Gastroesophageal sphincter (tissue), 4 donors: Measurements from ENCODE around the gene XRCC3. TPM values are rescaled to one million over a fixed set of nuclear protein-coding genes. Genes with fewer than 3 reads are reported as not detected.

Experiments used
- ATAC-seq: fragments of 150-250 bp; one replicate; pipeline ENCODE4 v1.9.1; 2016; ENCODE audit warnings: mild to moderate bottlenecking, moderate library complexity
- H3K27ac ChIP-seq, 4 donors: fragments of 200-600 bp; sonication (generic) in 3 of 4; 1 replicate in 3 of 4; 2 replicates in 1 of 4; pipeline ENCODE4 v1.5.1; 2016 to 2019
- H3K27me3 ChIP-seq: fragments of 200-600 bp; sonication (generic); one replicate; pipeline ENCODE4 v1.5.1; 2019
- H3K36me3 ChIP-seq, 2 donors: fragments of 200-600 bp; sonication (generic); one replicate each; pipeline ENCODE4 v1.5.1; 2019; ENCODE audit warnings: control low read depth in 1 of 2
- H3K4me1 ChIP-seq, 3 donors: fragments of 200-600 bp; sonication (generic); 1 replicate in 2 of 3; 2 replicates in 1 of 3; pipeline ENCODE4 v1.5.1; 2016 to 2019; ENCODE audit warnings: control low read depth in 2 of 3
- H3K4me3 ChIP-seq, 2 donors: fragments of 200-600 bp; sonication (generic); one replicate each; pipeline ENCODE4 v1.5.1; 2019; ENCODE audit warnings: mild to moderate bottlenecking in 1 of 2, moderate library complexity in 1 of 2
- H3K9me3 ChIP-seq, 3 donors: fragments of 200-600 bp; sonication (generic); one replicate each; pipeline ENCODE4 v1.5.1; 2017 to 2019; ENCODE audit warnings: control low read depth in 2 of 3
- EP300 ChIP-seq: sonication (generic); formaldehyde crosslinking; IDR thresholded peaks from one replicate; pipeline ENCODE4 v1.6.1; 2017; ENCODE audit warnings: antibody characterized with exemption, mild to moderate bottlenecking
- POLR2A ChIP-seq, 2 donors: fragments of 450-650 bp; IDR thresholded peaks; one replicate each; pipeline ENCODE4 v1.6.1; 2017; ENCODE audit warnings: antibody characterized with exemption in 2 of 2, mild to moderate bottlenecking in 2 of 2, moderate library complexity in 1 of 2
- POLR2AphosphoS5 ChIP-seq: sonication (generic); formaldehyde crosslinking; IDR thresholded peaks from one replicate; pipeline ENCODE4 v1.6.1; 2017; ENCODE audit warnings: antibody characterized with exemption
- WGBS, 2 donors: methylation state at CpG; one replicate each; pipeline ENCODE4 v1.1.5; 2018; ENCODE audit warnings: low coverage in 1 of 2; 5-methylcytosine and 5-hydroxymethylcytosine counted together
- total RNA-seq, 4 donors: library from RNA; depleted of rRNA; stranded (reverse); fragments of >200 nt; gene quantifications; one replicate each; pipeline ENCODE4 v1.1.0, GENCODE V29; 2016
- TF ChIP-seq, protein P1 (sequence below), 4 experiments: fragments of 200-600 bp in 2 of 4; fragments of 450-650 bp in 2 of 4; sonication (generic) in 1 of 4; IDR thresholded peaks; one replicate each; pipeline ENCODE4 v1.5.1; 2017 to 2019; ENCODE audit warnings: antibody characterized with exemption in 4 of 4, mild to moderate bottlenecking in 2 of 4, moderate library complexity in 2 of 4

XRCC3 gene
- total RNA-seq, 4 donors from 2014 or later, result 1.2 to 7.8 (median 3.6) TPM

DNA sequence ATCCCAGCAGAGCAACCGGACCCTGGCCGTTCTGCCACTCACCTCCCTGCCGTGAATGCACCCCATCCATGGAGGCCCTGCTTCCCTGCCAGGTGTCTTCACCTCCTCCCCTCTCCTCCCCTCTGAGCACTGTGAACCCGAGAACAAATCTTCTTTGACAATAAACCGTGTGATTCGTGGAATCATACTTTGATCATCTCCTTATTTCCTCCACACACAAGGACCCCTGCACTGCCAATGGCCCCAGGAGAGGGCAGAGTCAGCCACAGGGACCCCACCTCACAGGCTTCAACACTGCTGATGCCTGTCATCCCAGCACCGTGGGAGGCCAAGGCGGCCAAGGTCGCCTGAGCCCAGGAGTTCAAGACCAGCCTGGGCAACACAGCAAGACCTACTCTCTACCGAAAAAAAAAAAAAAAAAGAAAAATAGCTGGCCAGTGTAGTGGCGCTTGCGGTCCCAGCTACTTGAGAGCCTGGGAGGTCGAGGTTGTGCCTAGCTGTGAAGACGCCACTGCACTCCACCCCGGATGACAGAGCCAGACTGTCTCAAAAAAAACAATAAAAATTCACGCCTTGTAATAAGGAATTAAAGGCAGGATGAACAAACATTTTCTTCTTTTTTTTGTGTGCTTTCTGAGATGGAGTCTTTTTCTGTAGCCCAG, 1.1 kb downstream of the XRCC3 start:
- ATAC-seq, result no peak
- Histone ChIP-seq H3K4me3 (peak overlapping the region in 1 of 2 donors; percentile 99), H3K27ac (peak overlapping the region in 1 of 4 donors; percentile 68), H3K9me3 (no peaks in the 10 kb centered on the region), H3K27me3 (no peaks in the 10 kb centered on the region), H3K4me1 (peaks cover 0 to 82% (median 37%) of the 10 kb centered on the region in 3 donors), H3K36me3 (no peaks in the 10 kb centered on the region)
- 59 to 70% methylated on average over 11 to 12 of the region's 16 CpGs for WGBS, 2 donors
- no peak for TF ChIP-seq POLR2AphosphoS5
- TF ChIP-seq, protein P1, sequence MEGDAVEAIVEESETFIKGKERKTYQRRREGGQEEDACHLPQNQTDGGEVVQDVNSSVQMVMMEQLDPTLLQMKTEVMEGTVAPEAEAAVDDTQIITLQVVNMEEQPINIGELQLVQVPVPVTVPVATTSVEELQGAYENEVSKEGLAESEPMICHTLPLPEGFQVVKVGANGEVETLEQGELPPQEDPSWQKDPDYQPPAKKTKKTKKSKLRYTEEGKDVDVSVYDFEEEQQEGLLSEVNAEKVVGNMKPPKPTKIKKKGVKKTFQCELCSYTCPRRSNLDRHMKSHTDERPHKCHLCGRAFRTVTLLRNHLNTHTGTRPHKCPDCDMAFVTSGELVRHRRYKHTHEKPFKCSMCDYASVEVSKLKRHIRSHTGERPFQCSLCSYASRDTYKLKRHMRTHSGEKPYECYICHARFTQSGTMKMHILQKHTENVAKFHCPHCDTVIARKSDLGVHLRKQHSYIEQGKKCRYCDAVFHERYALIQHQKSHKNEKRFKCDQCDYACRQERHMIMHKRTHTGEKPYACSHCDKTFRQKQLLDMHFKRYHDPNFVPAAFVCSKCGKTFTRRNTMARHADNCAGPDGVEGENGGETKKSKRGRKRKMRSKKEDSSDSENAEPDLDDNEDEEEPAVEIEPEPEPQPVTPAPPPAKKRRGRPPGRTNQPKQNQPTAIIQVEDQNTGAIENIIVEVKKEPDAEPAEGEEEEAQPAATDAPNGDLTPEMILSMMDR (IDR thresholded peaks at IDR 0.05), result no peak
- no peak for TF ChIP-seq POLR2A (IDR thresholded peaks at IDR 0.05)
- no peak for TF ChIP-seq EP300

DNA sequence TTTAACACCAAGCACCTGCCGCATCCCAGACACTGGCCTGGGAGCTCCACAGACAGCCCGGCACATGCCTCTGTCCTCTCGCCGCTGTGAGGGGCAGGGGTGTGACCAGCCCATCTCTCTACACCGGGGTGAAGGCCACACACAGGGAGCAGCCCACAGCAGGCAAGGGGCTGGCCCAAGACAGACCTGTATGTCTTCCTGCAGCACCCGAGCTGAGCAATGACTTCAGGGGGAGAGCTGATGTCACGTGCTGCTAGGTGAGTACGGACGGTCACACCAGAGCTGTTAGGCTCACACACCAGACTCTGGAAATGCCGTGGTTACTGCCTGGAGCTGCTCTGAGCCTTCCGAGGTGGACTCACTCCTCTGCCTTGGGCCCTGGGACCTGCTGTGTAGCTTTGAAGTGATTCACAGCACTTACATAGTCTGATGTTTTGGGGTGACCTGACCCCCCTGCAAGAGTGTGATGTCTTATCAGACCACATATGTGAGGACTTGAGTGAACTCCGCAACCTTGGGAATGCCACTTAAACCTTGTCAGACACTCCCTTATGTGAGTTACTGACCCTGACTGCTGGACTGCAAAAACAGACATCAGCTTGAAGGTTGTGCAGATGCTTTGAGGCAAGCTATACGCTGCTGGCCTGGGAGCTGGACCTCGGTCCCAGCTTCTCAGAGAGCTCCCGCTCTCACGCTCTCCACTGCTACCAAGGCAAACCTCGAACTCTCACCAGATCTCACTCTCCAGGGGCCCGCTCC, 1.8 kb downstream of the XRCC3 start:
- Histone ChIP-seq H3K4me3 (no peak overlapping the region), H3K36me3 (no peaks in the 10 kb centered on the region), H3K4me1 (peaks cover 0 to 82% (median 37%) of the 10 kb centered on the region in 3 donors), H3K27me3 (no peaks in the 10 kb centered on the region), H3K27ac (peak overlapping the region in 1 of 4 donors; percentile 58), H3K9me3 (no peaks in the 10 kb centered on the region)
- TF ChIP-seq, protein P1 (IDR thresholded peaks at IDR 0.05), result no peak
- TF ChIP-seq POLR2A (IDR thresholded peaks at IDR 0.05) (no peak), POLR2AphosphoS5 (no peak), EP300 (no peak)
- no peak for ATAC-seq
- WGBS, 2 donors, result 62 to 90% methylated on average over 2 to 4 of the region's 18 CpGs

DNA sequence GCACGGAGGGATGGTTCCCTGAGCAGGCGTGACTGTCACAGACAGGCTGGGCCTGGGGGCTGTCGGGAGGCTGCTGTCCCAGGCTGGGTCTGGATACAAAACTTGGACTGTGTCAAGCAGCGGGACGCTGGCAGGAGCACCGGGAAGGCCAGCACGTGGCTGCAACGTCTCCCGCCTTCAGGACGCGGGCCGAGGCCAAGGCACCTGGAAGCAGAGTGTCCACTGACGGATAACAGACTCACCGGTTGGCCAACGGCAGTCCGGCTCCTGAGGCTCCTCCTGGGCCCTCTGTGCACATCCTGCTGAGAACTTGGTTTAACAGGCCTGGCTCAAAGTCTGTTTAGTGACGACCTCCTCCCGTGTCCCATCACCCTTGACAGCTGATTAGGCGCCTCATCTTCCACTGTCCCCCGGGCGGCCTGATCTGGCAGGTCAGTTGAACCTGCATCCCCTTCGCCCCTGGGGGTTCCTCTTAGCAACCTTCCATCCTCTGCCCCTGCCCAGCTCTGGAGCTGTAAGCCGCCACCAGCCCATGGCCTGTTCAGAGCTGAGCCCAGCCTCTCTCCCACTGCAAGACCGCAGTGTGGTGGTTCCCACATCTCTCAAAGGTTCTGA, 2.5 kb downstream of the XRCC3 start:
- Histone ChIP-seq H3K4me3 (no peak overlapping the region), H3K4me1 (peaks cover 0 to 82% (median 30%) of the 10 kb centered on the region in 3 donors), H3K36me3 (peaks cover 0 to 5% of the 10 kb centered on the region in 2 donors), H3K27me3 (no peaks in the 10 kb centered on the region), H3K9me3 (no peaks in the 10 kb centered on the region), H3K27ac (peak overlapping the region in 3 of 4 donors; percentile 44 to 64 (median 58))
- WGBS, 2 donors, result 71 to 74% methylated on average over 8 to 9 of the region's 24 CpGs
- TF ChIP-seq, protein P1 (IDR thresholded peaks at IDR 0.05), result no peak
- no peak for TF ChIP-seq EP300
- TF ChIP-seq POLR2A (IDR thresholded peaks at IDR 0.05), result no peak
- no peak for TF ChIP-seq POLR2AphosphoS5
- no peak for ATAC-seq

DNA sequence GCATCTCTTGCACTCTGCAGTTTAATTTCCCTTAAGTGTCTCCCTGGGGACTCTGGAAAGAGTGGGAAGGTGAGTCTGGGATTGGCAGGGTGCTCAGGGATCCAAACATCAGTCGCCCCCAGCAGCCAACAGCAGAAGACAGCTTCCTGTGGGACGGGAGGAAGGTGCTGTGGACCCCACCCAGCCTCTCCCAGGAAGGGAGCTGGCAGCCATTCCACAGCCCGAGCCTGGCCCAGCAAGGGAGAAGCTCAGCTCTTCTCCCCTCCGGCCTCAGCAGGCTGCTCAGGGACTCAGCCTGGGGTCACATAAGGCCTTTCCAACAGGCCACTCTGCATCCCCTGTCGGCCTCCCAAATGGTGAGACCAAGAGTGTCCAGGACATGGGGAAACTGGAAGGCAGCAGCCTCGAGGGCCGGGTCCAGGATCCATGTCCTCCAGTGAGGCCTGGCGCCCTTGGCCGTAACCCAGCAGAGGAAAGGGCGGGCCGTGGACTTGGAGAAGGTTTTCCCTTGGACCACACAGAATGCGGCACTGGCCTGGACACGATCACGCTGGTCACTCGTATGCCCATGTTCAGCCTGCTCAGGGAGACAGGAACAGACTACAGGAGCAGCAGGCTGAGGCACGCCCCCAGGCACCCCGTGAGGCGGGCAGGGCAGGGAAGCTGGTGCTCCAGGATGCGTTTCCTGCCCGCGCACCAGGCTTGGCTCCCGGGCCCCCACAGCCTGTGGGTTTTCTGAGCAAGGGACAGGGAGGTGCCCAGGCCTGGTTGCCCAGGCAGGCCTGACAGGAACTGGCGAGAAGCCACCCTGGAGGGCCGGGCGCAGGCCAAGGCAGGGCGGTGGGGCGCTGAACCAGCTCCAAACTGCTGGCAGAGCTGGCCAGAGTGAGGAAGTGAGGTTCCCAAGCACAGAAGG, 3.5 kb downstream of the XRCC3 start:
- H3K4me1 ChIP-seq, result peaks cover 0 to 78% (median 20%) of the 10 kb centered on the region in 3 donors
- 30 to 73% methylated on average over 3 to 4 of the region's 27 CpGs for WGBS, 2 donors
- no peak for TF ChIP-seq EP300
- TF ChIP-seq POLR2A (IDR thresholded peaks at IDR 0.05), result no peak
- TF ChIP-seq, protein P1 (IDR thresholded peaks at IDR 0.05), result no peak
- TF ChIP-seq POLR2AphosphoS5, result no peak
- H3K27me3 ChIP-seq, result no peaks in the 10 kb centered on the region
- no peaks in the 10 kb centered on the region for H3K9me3 ChIP-seq
- no peak for ATAC-seq
- peaks cover 0 to 14% of the 10 kb centered on the region in 2 donors for H3K36me3 ChIP-seq
- peak overlapping the region in 3 of 4 donors; percentile 44 to 64 (median 58) for H3K27ac ChIP-seq
- no peak overlapping the region for H3K4me3 ChIP-seq
